Measurements from ENCODE around the gene TSEN34.

- TF ChIP-seq EZH2phosphoT487 (IDR thresholded peaks at IDR 0.05; ENCODE audit: borderline replicate concordance, low read length) (no peak), CTCF (IDR thresholded peaks at IDR 0.05; ENCODE audit: low read depth, low read length, poor library complexity, severe bottlenecking) (no peak)
These were observed 8.3 kb downstream of the TSEN34 start for GRCh38 chr19:54199401-54199800.
